Testis (tissue), 2 donors: ENCODE measurements around the gene HOXB1.

Experiments used
- POLR2A ChIP-seq: fragments of 450-650 bp; IDR thresholded peaks from one replicate; pipeline ENCODE4 v1.6.1; 2017; ENCODE audit warnings: antibody characterized with exemption, mild to moderate bottlenecking, moderate library complexity
- TF ChIP-seq, protein P1 (sequence below), 3 experiments: fragments of 450-650 bp in 2 of 3; fragments of 200-600 bp in 1 of 3; sonication (generic) in 1 of 3; IDR thresholded peaks; one replicate each; pipeline ENCODE4 v1.5.1; 2016 to 2019; ENCODE audit warnings: antibody characterized with exemption in 3 of 3, mild to moderate bottlenecking in 2 of 3, moderate library complexity in 1 of 3

DNA sequence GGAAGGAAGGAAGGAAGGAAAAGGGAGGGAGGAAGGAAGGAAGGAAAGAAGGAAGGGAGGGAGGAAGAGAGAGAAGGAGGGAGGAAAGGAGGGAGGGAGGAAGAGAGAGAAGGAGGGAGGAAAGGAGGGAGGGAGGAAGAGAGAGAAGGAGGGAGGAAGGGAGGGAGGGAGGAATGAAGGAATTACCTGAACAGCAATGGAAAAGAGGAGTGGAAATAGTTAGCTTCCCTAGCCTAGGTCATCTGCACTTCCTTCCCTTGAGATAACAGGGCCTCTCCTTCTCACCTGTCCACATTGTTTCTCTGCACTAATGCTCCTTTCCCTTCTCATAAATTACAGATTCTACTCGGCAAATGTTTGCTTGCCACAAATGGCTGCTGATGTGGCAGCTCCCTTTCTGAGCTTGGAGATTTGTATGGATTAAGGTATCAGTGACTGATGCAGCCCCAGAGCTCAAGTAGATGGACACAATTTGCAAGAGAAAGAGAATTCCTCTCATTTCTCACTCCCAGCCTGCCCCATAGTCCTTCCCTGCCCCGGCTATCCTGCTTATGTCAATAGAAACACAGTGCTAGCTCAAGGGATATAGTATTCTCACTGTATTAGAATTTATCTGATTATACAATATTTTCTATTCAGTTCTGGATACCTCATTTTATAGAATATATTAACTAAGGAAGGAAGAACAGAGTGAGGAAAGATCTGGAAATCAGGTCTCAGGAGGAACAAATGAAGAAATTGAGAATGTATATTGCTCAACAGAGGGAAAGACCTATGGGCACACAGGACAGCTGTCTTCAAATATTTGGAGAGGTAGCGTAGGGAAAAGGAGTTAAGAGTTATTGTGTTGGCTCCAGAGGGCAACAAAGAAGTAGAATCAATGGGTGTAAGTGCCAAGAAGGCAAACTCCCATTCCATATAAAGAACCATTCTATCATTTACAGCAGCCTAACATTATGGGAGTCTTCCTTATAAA, 14.6 kb downstream of the HOXB1 start:
- TF ChIP-seq, protein P1, sequence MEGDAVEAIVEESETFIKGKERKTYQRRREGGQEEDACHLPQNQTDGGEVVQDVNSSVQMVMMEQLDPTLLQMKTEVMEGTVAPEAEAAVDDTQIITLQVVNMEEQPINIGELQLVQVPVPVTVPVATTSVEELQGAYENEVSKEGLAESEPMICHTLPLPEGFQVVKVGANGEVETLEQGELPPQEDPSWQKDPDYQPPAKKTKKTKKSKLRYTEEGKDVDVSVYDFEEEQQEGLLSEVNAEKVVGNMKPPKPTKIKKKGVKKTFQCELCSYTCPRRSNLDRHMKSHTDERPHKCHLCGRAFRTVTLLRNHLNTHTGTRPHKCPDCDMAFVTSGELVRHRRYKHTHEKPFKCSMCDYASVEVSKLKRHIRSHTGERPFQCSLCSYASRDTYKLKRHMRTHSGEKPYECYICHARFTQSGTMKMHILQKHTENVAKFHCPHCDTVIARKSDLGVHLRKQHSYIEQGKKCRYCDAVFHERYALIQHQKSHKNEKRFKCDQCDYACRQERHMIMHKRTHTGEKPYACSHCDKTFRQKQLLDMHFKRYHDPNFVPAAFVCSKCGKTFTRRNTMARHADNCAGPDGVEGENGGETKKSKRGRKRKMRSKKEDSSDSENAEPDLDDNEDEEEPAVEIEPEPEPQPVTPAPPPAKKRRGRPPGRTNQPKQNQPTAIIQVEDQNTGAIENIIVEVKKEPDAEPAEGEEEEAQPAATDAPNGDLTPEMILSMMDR (IDR thresholded peaks at IDR 0.05) = no peak
- TF ChIP-seq POLR2A = no peak
